Fibroblast of skin of right biceps (primary cell): ENCODE measurements around the gene GOLGA6L7.
"Not testable (repeated sequence)": the region's sequence is repeated elsewhere in the genome, so short reads cannot be mapped to it uniquely, and the experiment has no call there.

Experiments
- DNase-seq: peaks from one replicate; pipeline ENCODE4 v3.0.0-alpha.2; 2013

GOLGA6L7 gene

GRCh38 chr15:28881600-28881999 is 33.2 kb upstream of the GOLGA6L7 start:
- DNase-seq, result no peak

GRCh38 chr15:28881170-28881569 is 32.7 kb upstream of the GOLGA6L7 start:
- peak; percentile 4 for DNase-seq

- DNase-seq, result no peak
These were observed 32.2 kb upstream of the GOLGA6L7 start for GRCh38 chr15:28880680-28881079.

- no peak for DNase-seq
These were observed 31.1 kb upstream of the GOLGA6L7 start for GRCh38 chr15:28879551-28879950.

- no peak for DNase-seq
These were observed 29.8 kb upstream of the GOLGA6L7 start for GRCh38 chr15:28878209-28878608.

- no peak for DNase-seq
These were observed 28.4 kb upstream of the GOLGA6L7 start for GRCh38 chr15:28876845-28877185.

GRCh38 chr15:28876131-28876844 is 27.8 kb upstream of the GOLGA6L7 start:
- no peak for DNase-seq

- DNase-seq, result no peak
These were observed 27.1 kb upstream of the GOLGA6L7 start for GRCh38 chr15:28875461-28876000.

GRCh38 chr15:28873585-28874190 is 25.2 kb upstream of the GOLGA6L7 start:
- no peak for DNase-seq

- no peak for DNase-seq
These were observed 24.6 kb upstream of the GOLGA6L7 start for GRCh38 chr15:28873006-28873405.

GRCh38 chr15:28871168-28871567 is 22.7 kb upstream of the GOLGA6L7 start:
- DNase-seq, result no peak

GRCh38 chr15:28868744-28869345 is 20.4 kb upstream of the GOLGA6L7 start:
- DNase-seq, result no peak

- DNase-seq, result not testable (repeated sequence)
These were observed 13.3 kb upstream of the GOLGA6L7 start for GRCh38 chr15:28861589-28862293.

GRCh38 chr15:28861031-28861534 is 12.6 kb upstream of the GOLGA6L7 start:
- no peak for DNase-seq

GRCh38 chr15:28854578-28854977 is 6.1 kb upstream of the GOLGA6L7 start:
- DNase-seq, result not testable (repeated sequence)

GRCh38 chr15:28853654-28854053 is 5.2 kb upstream of the GOLGA6L7 start:
- not testable (repeated sequence) for DNase-seq

- not testable (repeated sequence) for DNase-seq
These were observed 1.3 kb upstream of the GOLGA6L7 start for GRCh38 chr15:28849766-28850165.

GRCh38 chr15:28849271-28849670 is 827 bp upstream of the GOLGA6L7 start:
- not testable (repeated sequence) for DNase-seq

- not testable (repeated sequence) for DNase-seq
These were observed 485 bp downstream of the GOLGA6L7 start for GRCh38 chr15:28847959-28848358.

- DNase-seq, result not testable (repeated sequence)
These were observed 1.2 kb downstream of the GOLGA6L7 start for GRCh38 chr15:28847247-28847646.

- DNase-seq, result not testable (repeated sequence)
These were observed 4.3 kb downstream of the GOLGA6L7 start for GRCh38 chr15:28844147-28844546.

- not testable (repeated sequence) for DNase-seq
These were observed 4.9 kb downstream of the GOLGA6L7 start for GRCh38 chr15:28843520-28843919.

GRCh38 chr15:28842210-28842609 is 6.2 kb downstream of the GOLGA6L7 start:
- DNase-seq, result not testable (repeated sequence)
